Vagina (tissue), 2 donors: ENCODE results near the gene VSIG4.

Experiments used
- CTCF ChIP-seq, 3 experiments: fragments of 450-650 bp in 2 of 3; fragments of 200-600 bp in 1 of 3; sonication (generic) in 1 of 3; IDR thresholded peaks; one replicate each; pipeline ENCODE4 v1.5.1; 2017 to 2019; ENCODE audit warnings: antibody characterized with exemption in 3 of 3, mild to moderate bottlenecking in 2 of 3, moderate library complexity in 2 of 3
- POLR2A ChIP-seq, 2 donors: fragments of 450-650 bp; IDR thresholded peaks; one replicate each; pipeline ENCODE4 v1.6.1; 2017; ENCODE audit warnings: antibody characterized with exemption in 2 of 2, mild to moderate bottlenecking in 2 of 2, moderate library complexity in 2 of 2
- POLR2AphosphoS5 ChIP-seq, 2 donors: sonication (generic); formaldehyde crosslinking; IDR thresholded peaks; one replicate each; pipeline ENCODE4 v1.9.0; 2017; ENCODE audit warnings: antibody characterized with exemption in 2 of 2, mild to moderate bottlenecking in 2 of 2, low read depth in 1 of 2; ENCODE audit not compliant: insufficient read depth in 1 of 2

GRCh38 chrX:66053414-66053813, 13.5 kb upstream of the VSIG4 start:
- no peak for TF ChIP-seq CTCF (IDR thresholded peaks at IDR 0.05)
- TF ChIP-seq POLR2AphosphoS5 (IDR thresholded peaks at IDR 0.05; ENCODE audit: insufficient read depth in 1 of 2, low read depth in 1 of 2): no peak
- TF ChIP-seq POLR2A (IDR thresholded peaks at IDR 0.05): no peak
